Endothelial cell (in vitro differentiated cells): ENCODE measurements around the gene ACAA1. TPM values are rescaled to one million over a fixed set of nuclear protein-coding genes. Genes with fewer than 3 reads are reported as not detected.
A peak's percentile ranks its signal among the peaks of the same experiment; 100 is the strongest.

Experiments used
- DNase-seq: peaks from one replicate; pipeline ENCODE4 v3.0.0; 2021; ENCODE audit warnings: low spot score
- H3K27ac Mint-ChIP-seq: one replicate; pipeline ENCODE4 v1.8.0; 2021; ENCODE audit warnings: mixed read lengths, inconsistent platforms; ENCODE audit not compliant: unreplicated experiment
- H3K27me3 Mint-ChIP-seq: one replicate; pipeline ENCODE4 v1.8.0; 2021; ENCODE audit warnings: mild to moderate bottlenecking, moderate library complexity, mixed read lengths, inconsistent platforms; ENCODE audit not compliant: unreplicated experiment
- H3K36me3 Mint-ChIP-seq: one replicate; pipeline ENCODE4 v1.8.0; 2021; ENCODE audit warnings: mild to moderate bottlenecking, low read depth, mixed read lengths, inconsistent platforms; ENCODE audit not compliant: unreplicated experiment
- H3K4me1 Mint-ChIP-seq: one replicate; pipeline ENCODE4 v1.8.0; 2021; ENCODE audit warnings: mild to moderate bottlenecking, mixed read lengths, inconsistent platforms; ENCODE audit not compliant: unreplicated experiment
- H3K4me3 Mint-ChIP-seq: one replicate; pipeline ENCODE4 v1.8.0; 2021; ENCODE audit warnings: mild to moderate bottlenecking, mixed read lengths, inconsistent platforms; ENCODE audit not compliant: unreplicated experiment
- H3K9me3 Mint-ChIP-seq: one replicate; pipeline ENCODE4 v1.8.0; 2021; ENCODE audit warnings: mixed read lengths, inconsistent platforms; ENCODE audit not compliant: unreplicated experiment
- CTCF ChIP-seq: fragments of 200-600 bp; sonication (generic); IDR thresholded peaks from one replicate; pipeline ENCODE4 v1.5.0; 2021; ENCODE audit warnings: antibody characterized with exemption; ENCODE audit not compliant: unreplicated experiment
- total RNA-seq: library from RNA; stranded (reverse); fragmentation: NEBNext Ultra II Directional; extraction: Animal tissue kit (Norgen Biotek cat#: 25700); gene quantifications from one replicate; pipeline ENCODE4 v1.2.1, GENCODE V29; 2021; ENCODE audit not compliant: unreplicated experiment

The ACAA1 gene
- total RNA-seq, 1 donor from 2014 or later, result 71.9 TPM

GRCh38 chr3:38117748-38118420, 19.0 kb downstream of the ACAA1 start:
- Mint-ChIP-seq H3K36me3 (peaks cover 11% of the 10 kb centered on the region), H3K4me3 (no peak overlapping the region), H3K27ac (no peak overlapping the region), H3K9me3 (no peaks in the 10 kb centered on the region), H3K4me1 (no peaks in the 10 kb centered on the region), H3K27me3 (peaks cover 7% of the 10 kb centered on the region)
- peak; percentile 70 for DNase-seq
- TF ChIP-seq CTCF, result peak; percentile 69

DNA sequence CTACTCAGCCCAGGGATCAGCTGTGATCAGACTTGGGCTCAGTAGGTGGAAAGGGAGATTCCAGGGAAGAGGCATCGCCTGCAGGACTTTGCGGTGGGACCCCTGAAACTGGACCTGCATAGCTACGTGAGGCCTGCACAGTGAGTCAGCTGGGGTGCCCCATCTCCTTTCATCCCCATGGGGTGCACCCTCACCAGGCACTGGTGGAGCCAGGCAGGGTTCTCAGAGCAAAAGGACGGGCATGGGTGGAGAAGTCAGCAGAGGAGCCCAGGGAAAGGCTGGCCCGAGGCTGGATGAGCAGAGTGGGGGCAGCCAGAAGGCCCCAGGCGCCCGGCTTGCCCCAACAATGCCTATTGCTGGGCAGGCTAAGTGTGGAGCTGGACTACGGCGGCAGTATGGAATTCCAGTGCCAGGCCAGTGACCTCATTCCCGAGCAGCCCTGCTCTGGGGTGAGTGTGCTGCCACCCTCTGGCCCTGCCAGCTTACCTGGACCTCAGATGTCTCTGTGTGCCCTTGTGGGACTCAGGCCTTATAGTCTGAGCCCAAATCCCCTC, 19.7 kb downstream of the ACAA1 start:
- Mint-ChIP-seq H3K4me1 (no peaks in the 10 kb centered on the region), H3K36me3 (peaks cover 6% of the 10 kb centered on the region), H3K4me3 (no peak overlapping the region), H3K27me3 (peaks cover 7% of the 10 kb centered on the region), H3K9me3 (no peaks in the 10 kb centered on the region), H3K27ac (no peak overlapping the region)
- no peak for DNase-seq
- no peak for TF ChIP-seq CTCF

- no peak for DNase-seq
- H3K4me3 Mint-ChIP-seq, result no peak overlapping the region
- peaks cover 6% of the 10 kb centered on the region for H3K36me3 Mint-ChIP-seq
- TF ChIP-seq CTCF, result no peak
- no peaks in the 10 kb centered on the region for H3K4me1 Mint-ChIP-seq
- H3K9me3 Mint-ChIP-seq, result no peaks in the 10 kb centered on the region
- H3K27ac Mint-ChIP-seq, result no peak overlapping the region
- H3K27me3 Mint-ChIP-seq, result peaks cover 7% of the 10 kb centered on the region
Measured at GRCh38 chr3:38116471-38117162, 20.3 kb downstream of the ACAA1 start.

DNA sequence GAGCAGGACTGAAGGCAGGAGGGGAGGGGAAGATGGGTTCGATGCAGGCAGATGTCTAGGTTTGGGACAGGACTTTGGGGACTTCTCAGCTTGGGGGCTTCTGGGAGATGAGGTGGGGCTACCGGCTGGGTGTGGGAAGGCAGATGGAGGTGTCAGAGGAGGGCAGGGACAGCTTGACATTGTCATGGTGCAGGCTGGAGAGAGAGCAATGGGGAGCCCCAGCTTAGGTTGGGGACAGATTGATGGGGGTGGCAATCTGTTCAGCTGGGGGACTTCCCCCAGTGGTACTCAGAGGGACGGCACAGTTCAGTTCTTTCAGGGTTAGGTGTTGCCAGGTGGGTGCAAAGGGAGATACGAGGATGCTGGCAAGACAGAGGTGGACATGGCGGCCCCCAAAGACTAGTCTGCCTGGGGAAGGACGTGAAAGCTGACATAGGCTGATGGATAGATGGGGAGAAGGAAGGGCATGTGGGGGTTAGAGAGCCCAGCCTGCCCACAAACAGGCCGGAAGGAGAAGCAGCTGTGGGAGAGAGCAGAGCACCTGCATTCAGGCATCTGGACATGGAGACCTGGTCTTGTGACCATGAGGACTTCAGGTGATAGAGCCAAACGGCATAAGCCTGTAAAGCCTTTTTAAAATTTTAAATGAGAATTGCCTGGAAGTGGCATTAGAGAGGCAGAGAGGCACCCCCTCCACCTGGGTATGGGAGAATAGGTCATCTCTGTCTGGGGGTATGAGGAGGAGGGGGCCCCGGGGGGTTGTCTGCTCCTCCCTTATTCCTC, 21.1 kb downstream of the ACAA1 start:
- Mint-ChIP-seq H3K9me3 (no peaks in the 10 kb centered on the region), H3K27ac (peak overlapping the region; percentile 32), H3K4me3 (no peak overlapping the region), H3K36me3 (peaks cover 4% of the 10 kb centered on the region), H3K27me3 (peaks cover 7% of the 10 kb centered on the region), H3K4me1 (no peaks in the 10 kb centered on the region)
- DNase-seq, result no peak
- no peak for TF ChIP-seq CTCF
